AG04449 (cell line): Measurements from ENCODE around the gene HAGH.

Experiments
- CTCF ChIA-PET: fragments of 350-600 bp; formaldehyde crosslinking; extraction: SDS; loops from one replicate; lab custom pipeline; 2021; ENCODE audit warnings: antibody characterized with exemption; lab: Yijun Ruan, JAX
- POLR2A ChIA-PET: fragments of 400-600, 350-600 bp; formaldehyde crosslinking; extraction: SDS; loops from one replicate; lab custom pipeline; 2020; ENCODE audit warnings: antibody characterized with exemption, inconsistent platforms; lab: Yijun Ruan, JAX
- DNase-seq: peaks from one replicate; pipeline ENCODE4 v3.0.0-alpha.2; 2010; ENCODE audit warnings: low read depth, low spot score
- H3K4me3 ChIP-seq: 2 replicates; pipeline ENCODE4 v1.5.1; 2011; ENCODE audit warnings: low read depth, mild to moderate bottlenecking, control low read depth, low read length
- TF ChIP-seq, protein P1 (sequence below): IDR thresholded peaks from one replicate; pipeline ENCODE4 v1.5.1; 2011; ENCODE audit warnings: mild to moderate bottlenecking, moderate library complexity, low read length, control low read depth, inconsistent platforms; ENCODE audit not compliant: insufficient read depth; ENCODE audit errors: missing control alignments

HAGH gene

GRCh38 chr16:1794221-1794871, 32.3 kb downstream of the HAGH start:
- CTCF ChIA-PET, result no interaction called here
- no peak for DNase-seq
- POLR2A ChIA-PET, result no interaction called here
- TF ChIP-seq, protein P1, sequence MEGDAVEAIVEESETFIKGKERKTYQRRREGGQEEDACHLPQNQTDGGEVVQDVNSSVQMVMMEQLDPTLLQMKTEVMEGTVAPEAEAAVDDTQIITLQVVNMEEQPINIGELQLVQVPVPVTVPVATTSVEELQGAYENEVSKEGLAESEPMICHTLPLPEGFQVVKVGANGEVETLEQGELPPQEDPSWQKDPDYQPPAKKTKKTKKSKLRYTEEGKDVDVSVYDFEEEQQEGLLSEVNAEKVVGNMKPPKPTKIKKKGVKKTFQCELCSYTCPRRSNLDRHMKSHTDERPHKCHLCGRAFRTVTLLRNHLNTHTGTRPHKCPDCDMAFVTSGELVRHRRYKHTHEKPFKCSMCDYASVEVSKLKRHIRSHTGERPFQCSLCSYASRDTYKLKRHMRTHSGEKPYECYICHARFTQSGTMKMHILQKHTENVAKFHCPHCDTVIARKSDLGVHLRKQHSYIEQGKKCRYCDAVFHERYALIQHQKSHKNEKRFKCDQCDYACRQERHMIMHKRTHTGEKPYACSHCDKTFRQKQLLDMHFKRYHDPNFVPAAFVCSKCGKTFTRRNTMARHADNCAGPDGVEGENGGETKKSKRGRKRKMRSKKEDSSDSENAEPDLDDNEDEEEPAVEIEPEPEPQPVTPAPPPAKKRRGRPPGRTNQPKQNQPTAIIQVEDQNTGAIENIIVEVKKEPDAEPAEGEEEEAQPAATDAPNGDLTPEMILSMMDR, result no peak
- H3K4me3 ChIP-seq, result no peak overlapping the region

- POLR2A ChIA-PET, result no interaction called here
- no peak within 1 kb of the TSS for H3K4me3 ChIP-seq
- CTCF ChIA-PET, result interaction anchor here (0.8 to 1.8 kb wide), 2 partner anchors 10 to 31 kb away, joined by 3 to 9 read pairs; partner anchors contain the start of genes NUBP2 and SPSB3
- TF ChIP-seq, protein P1, result no peak
- DNase-seq, result no peak
Observed at GRCh38 chr16:1793578-1794220, 32.9 kb downstream of the HAGH start, which contains the start of gene IGFALS. Gene IGFALS, minus strand, starts transcription at chr16:1793705. Its CDS starts 53 bp downstream, at chr16:1793652.

DNA sequence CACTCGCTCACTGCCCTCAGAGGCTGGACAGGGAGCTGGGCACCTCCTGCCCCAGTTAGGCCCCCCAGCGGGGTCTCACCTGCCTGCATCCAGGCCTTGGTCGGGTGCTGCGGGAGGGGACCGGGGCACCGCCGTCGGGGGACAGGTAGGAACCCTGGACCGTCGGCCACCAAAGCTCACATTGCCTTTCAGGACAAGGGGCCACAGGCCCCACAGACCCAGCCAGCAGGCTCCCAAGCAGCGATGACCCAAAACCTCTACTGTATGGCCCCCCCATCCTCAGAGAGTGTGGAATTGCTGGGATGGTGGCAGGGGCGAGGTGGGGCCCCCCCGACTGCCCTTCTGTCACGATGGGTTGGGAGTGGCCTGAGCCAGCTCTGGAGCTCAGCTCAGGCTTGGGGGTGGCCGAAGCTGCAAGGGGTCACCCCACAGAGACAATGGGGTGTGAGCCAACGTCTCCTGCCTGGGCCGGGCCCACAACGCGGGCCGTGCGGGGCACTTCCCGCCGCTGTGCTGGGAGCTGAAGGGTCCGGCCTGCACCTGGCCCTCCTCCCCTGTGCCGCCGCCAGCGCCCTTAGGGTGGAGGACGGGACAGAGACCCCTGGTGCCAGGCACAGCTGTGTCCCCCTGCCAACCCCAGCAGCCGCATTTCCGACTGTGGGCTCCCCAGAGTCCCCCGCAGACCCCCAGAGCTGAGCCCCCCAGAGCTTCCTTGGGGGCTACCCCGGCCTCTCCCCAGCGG, 33.6 kb downstream of the HAGH start:
- no peak for DNase-seq
- CTCF ChIA-PET, result interaction anchor here (0.8 to 1.8 kb wide), 2 partner anchors 9 to 31 kb away, joined by 3 to 9 read pairs; partner anchors contain the start of genes NUBP2 and SPSB3
- TF ChIP-seq, protein P1, result no peak
- H3K4me3 ChIP-seq, result no peak overlapping the region
- POLR2A ChIA-PET, result no interaction called here

DNA sequence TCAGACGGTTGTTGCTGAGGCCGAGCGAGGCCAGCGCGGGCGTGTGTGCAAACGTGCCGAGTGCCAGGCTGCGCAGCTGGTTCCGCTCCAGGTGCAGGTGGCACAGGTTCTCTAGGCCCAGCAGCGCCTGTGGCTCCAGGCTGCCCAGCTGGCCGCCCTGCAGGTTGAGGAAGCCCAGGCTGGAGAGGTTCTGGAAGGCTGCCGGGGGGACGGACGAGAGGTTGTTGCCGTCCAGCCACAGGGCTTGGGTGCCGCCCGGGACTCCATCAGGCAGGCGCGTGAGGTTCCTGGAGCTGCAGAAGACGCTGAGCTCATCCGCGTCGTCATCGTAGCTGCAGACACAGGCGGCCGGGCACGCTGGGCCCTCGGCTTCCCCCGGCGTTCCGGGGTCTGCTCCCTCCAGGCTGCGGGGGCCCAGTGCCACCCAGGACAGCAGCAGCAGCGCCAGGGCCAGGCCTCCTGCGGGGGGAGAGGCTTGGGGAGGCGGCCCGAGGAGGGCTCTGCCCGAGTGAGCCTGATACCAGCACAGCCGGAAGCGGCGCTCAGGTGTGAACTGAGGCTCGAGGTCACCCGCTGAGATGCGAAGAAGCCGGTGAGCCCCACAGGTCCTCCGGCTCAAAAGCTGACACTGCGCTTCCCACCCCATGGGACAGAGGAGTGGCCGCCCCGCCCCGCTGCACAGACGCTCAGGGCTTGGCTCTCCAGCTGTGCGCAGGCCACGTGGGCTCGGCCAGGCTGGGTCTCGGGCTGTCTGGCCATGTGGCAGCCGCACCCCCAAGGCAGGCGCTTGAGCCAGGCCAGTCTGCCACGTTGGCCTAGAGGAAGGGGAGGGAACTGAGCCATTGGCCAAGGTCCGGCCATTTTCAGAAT, 34.4 kb downstream of the HAGH start:
- ChIA-PET POLR2A (interaction anchor here (2.2 kb wide), 1 partner anchor 9 kb away, joined by 9 read pairs; the partner anchor contains the start of genes NUBP2 and SPSB3), CTCF (interaction anchor here (1.8 kb wide), 1 partner anchor 9 kb away, joined by 9 read pairs; the partner anchor contains the start of genes NUBP2 and SPSB3)
- no peak overlapping the region for H3K4me3 ChIP-seq
- DNase-seq, result no peak
- TF ChIP-seq, protein P1, result no peak

DNA sequence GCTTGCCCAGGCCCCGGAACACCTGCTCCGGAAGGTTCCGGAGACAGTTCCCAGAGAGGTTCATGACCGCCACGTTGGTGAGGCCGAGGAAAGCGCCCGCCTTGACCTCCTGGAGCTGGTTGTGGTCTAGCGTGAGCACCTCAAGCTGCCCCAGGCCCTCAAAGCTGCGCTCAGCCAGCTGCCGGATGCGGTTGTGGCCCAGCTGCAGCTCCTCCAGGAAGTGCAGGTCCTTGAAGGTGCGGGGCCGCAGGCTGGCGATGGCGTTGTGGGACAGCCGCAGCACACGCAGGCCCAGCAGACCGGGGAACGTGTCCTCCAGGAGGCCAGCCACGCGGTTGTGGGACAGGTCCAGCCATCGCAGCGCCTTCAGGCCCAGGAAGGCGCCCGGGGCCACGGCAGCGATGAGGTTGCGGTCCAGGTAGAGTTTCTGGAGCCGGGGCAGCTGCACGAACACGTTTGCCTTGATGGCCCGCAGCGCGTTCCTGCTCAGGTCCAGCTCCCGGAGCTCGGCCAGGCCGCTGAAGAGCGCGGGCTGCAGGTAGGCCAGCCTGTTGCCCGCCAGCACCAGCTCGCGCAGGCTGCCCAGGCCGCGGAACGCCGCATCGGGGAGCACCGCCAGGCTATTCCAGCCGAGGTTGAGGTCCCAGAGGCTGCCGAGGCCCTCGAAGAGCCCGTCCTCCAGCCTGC, 35.2 kb downstream of the HAGH start:
- POLR2A ChIA-PET, result interaction anchor here (2.2 kb wide), 1 partner anchor 9 kb away, joined by 9 read pairs; the partner anchor contains the start of genes NUBP2 and SPSB3
- TF ChIP-seq, protein P1, result no peak
- no peak for DNase-seq
- H3K4me3 ChIP-seq, result no peak overlapping the region
- CTCF ChIA-PET, result no interaction called here
